Renal cortical epithelial cell (primary cell): ENCODE data around the gene EEF1B2. TPM values are rescaled to one million over a fixed set of nuclear protein-coding genes. Genes with fewer than 3 reads are reported as not detected.
A peak's percentile ranks its signal among the peaks of the same experiment; 100 is the strongest.
"Not testable (repeated sequence)": the region's sequence is repeated elsewhere in the genome, so short reads cannot be mapped to it uniquely, and the experiment has no call there.

Experiments
- DNase-seq: peaks from one replicate; pipeline ENCODE4 v3.0.0-alpha.2; 2011; ENCODE audit warnings: low read depth
- total RNA-seq: library from RNA; depleted of rRNA; stranded (reverse); fragments of >200 nt; gene quantifications from 2 replicates; pipeline ENCODE4 v1.2.3, GENCODE V29; 2014

Gene EEF1B2
- total RNA-seq, 1 donor from 2014 or later, result 291 TPM

- DNase-seq, result peak; percentile 21
Observed at GRCh38 chr2:206164261-206164862, 4.7 kb downstream of the EEF1B2 start.

- not testable (repeated sequence) for DNase-seq
Observed at GRCh38 chr2:206168230-206168629, 8.5 kb downstream of the EEF1B2 start.

- not testable (repeated sequence) for DNase-seq
Observed at GRCh38 chr2:206171624-206172397, 12.1 kb downstream of the EEF1B2 start.

GRCh38 chr2:206173147-206173546 is 13.5 kb downstream of the EEF1B2 start:
- DNase-seq, result no peak

- DNase-seq, result peak; percentile 7
Observed at GRCh38 chr2:206176121-206176520, 16.4 kb downstream of the EEF1B2 start.

GRCh38 chr2:206176901-206177300 is 17.2 kb downstream of the EEF1B2 start:
- DNase-seq, result no peak

- DNase-seq, result not testable (repeated sequence)
Observed at GRCh38 chr2:206181526-206181925, 21.8 kb downstream of the EEF1B2 start.

GRCh38 chr2:206189691-206190090 is 30.0 kb downstream of the EEF1B2 start:
- DNase-seq, result no peak

- no peak for DNase-seq
Observed at GRCh38 chr2:206190111-206190510, 30.4 kb downstream of the EEF1B2 start.

- no peak for DNase-seq
Observed at GRCh38 chr2:206190689-206191088, 31.0 kb downstream of the EEF1B2 start.

- DNase-seq, result no peak
Observed at GRCh38 chr2:206192157-206192556, 32.5 kb downstream of the EEF1B2 start.

- no peak for DNase-seq
Observed at GRCh38 chr2:206193671-206194357, 34.1 kb downstream of the EEF1B2 start.

- no peak for DNase-seq
Observed at GRCh38 chr2:206198677-206199076, 39.0 kb downstream of the EEF1B2 start.

GRCh38 chr2:206201075-206201848 is 41.6 kb downstream of the EEF1B2 start:
- no peak for DNase-seq

GRCh38 chr2:206202446-206202845 is 42.8 kb downstream of the EEF1B2 start:
- DNase-seq, result no peak

GRCh38 chr2:206203331-206203730 is 43.6 kb downstream of the EEF1B2 start:
- DNase-seq, result no peak

- DNase-seq, result no peak
Observed at GRCh38 chr2:206204710-206205109, 45.0 kb downstream of the EEF1B2 start.

GRCh38 chr2:206207316-206207715 is 47.6 kb downstream of the EEF1B2 start:
- DNase-seq, result not testable (repeated sequence)

- no peak for DNase-seq
Observed at GRCh38 chr2:206208900-206209299, 49.2 kb downstream of the EEF1B2 start.

- DNase-seq, result peak; percentile 55
Observed at GRCh38 chr2:206211657-206212255, 52.1 kb downstream of the EEF1B2 start.
